ENCODE data around the gene C22orf15. TPM values are rescaled to one million over a fixed set of nuclear protein-coding genes. Genes with fewer than 3 reads are reported as not detected.

Gene C22orf15, protein sequence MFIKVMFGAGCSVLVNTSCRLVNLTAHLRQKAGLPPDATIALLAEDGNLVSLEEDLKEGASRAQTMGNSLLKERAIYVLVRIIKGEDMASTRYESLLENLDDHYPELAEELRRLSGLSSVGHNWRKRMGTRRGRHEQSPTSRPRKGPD
- not detected for total RNA-seq
- not detected for polyA plus RNA-seq

DNA sequence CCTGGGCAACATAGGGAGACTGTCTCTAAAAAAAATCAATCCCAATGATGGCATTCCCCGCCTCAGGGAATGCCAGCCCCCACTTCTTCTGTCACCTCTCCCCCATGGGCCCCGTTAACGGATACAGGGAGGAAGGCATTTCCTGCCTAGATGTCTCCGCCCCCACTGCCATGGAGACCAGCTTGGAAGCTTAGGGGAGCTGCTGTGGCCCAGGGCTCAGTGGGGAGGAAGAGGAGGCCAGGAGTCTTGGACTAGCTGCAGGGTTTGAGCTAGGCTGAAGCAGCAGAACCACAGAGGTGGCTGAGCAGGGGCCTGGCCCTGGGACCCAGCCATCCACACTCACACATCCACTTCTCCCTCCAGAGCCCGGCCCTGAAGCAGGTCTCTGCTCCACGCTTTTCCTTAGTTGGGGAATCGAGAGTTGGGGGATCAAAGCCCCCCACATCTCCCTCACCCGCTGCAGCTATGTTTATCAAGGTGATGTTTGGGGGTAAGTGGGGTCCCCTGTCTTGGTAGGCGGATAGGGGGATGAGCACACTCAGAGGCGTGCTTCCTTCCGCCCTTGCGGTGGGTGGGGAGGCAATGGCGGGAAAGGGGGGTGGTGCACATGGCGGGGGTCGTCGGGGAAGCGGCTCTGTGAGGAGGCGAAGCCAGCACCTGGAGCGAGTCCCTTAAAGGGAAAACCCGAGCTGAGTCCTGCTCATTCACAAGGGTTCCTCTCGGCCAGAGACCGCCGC is at the start of gene C22orf15:
TSS of gene C22orf15 (plus strand) at position 149 of the 737 bp plus-strand sequence. CDS start at position 466, 317 bp downstream.
- DNase-seq: no peak
- H3K9me3 ChIP-seq: no peaks in the 10 kb centered on the region
- no peak within 1 kb of the TSS for H3K4me3 ChIP-seq
- WGBS, 2 donors: 71 to 75% methylated on average over 22 to 23 of the region's 23 CpGs
- peaks cover 0 to 9% (median 0%) of the 10 kb centered on the region in 3 donors for H3K4me1 ChIP-seq
- intact Hi-C loops (cut with DNase I): no loop called here
- H3K36me3 ChIP-seq: no peaks in the 10 kb centered on the region
- TF ChIP-seq, protein P1, sequence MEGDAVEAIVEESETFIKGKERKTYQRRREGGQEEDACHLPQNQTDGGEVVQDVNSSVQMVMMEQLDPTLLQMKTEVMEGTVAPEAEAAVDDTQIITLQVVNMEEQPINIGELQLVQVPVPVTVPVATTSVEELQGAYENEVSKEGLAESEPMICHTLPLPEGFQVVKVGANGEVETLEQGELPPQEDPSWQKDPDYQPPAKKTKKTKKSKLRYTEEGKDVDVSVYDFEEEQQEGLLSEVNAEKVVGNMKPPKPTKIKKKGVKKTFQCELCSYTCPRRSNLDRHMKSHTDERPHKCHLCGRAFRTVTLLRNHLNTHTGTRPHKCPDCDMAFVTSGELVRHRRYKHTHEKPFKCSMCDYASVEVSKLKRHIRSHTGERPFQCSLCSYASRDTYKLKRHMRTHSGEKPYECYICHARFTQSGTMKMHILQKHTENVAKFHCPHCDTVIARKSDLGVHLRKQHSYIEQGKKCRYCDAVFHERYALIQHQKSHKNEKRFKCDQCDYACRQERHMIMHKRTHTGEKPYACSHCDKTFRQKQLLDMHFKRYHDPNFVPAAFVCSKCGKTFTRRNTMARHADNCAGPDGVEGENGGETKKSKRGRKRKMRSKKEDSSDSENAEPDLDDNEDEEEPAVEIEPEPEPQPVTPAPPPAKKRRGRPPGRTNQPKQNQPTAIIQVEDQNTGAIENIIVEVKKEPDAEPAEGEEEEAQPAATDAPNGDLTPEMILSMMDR (IDR thresholded peaks at IDR 0.05): no peak
- no peak for FAIRE-seq
- H3K27me3 ChIP-seq: no peaks in the 10 kb centered on the region
- no peak for ATAC-seq
- no peak within 1 kb of the TSS for H3K27ac ChIP-seq

DNA sequence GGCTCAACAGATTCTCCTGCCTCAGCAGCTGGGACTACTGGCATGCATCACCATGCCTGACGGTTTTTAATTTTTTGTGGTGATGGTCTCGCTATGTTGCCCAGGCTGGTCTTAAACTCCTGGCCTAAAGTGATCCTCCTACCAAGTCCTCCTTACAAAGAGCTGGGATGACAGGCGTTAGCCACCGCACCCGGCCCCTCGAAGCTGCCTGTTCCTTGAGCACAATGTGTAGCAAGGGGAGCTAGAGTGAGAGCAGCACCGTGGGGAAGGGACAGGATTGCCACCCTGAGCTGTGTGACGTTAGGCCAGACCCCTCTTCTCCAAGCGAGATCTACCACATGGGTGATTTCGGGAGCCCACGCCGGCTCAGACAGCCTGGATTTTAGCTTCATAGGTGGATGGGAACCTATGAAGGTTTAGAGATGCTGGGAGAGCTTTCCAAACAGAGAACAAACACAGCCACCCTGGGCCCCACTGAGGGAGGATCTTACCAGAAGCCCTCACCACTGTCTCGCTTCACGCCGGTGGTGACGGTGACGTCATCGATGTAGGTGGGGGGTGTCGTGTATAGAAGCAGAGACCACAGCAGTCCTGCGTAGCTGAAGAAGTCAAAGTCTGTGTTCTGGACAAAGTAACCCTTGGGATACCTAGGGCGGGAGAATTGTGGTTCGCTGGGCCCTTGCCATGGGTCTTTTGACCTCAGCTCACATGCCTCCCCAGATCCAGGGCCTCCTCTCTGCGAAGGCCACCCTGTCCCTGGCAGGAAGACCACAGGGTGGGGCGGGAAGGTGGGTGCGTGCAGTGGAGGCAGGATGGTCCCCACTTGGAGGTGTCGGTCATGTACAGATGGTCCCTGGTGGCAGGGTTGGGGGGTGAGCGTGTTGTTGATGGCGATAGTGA is 48.8 kb upstream of the C22orf15 start:
- H3K36me3 ChIP-seq: peaks cover under 1 to 18% (median 2%) of the 10 kb centered on the region in 3 donors
- intact Hi-C loops (cut with DNase I): no loop called here
- H3K9me3 ChIP-seq: no peaks in the 10 kb centered on the region
- ATAC-seq: no peak
- TF ChIP-seq, protein P1 (IDR thresholded peaks at IDR 0.05): no peak
- H3K27ac ChIP-seq: no peak overlapping the region
- FAIRE-seq: no peak
- WGBS, 2 donors: 90 to 96% methylated on average over 28 of the region's 28 CpGs
- H3K4me3 ChIP-seq: no peak overlapping the region
- no peaks in the 10 kb centered on the region for H3K27me3 ChIP-seq
- H3K4me1 ChIP-seq: peaks cover 0 to 8% (median 0%) of the 10 kb centered on the region in 3 donors
- peak in 2 of 6 donors; percentile 41 to 44 for DNase-seq

DNA sequence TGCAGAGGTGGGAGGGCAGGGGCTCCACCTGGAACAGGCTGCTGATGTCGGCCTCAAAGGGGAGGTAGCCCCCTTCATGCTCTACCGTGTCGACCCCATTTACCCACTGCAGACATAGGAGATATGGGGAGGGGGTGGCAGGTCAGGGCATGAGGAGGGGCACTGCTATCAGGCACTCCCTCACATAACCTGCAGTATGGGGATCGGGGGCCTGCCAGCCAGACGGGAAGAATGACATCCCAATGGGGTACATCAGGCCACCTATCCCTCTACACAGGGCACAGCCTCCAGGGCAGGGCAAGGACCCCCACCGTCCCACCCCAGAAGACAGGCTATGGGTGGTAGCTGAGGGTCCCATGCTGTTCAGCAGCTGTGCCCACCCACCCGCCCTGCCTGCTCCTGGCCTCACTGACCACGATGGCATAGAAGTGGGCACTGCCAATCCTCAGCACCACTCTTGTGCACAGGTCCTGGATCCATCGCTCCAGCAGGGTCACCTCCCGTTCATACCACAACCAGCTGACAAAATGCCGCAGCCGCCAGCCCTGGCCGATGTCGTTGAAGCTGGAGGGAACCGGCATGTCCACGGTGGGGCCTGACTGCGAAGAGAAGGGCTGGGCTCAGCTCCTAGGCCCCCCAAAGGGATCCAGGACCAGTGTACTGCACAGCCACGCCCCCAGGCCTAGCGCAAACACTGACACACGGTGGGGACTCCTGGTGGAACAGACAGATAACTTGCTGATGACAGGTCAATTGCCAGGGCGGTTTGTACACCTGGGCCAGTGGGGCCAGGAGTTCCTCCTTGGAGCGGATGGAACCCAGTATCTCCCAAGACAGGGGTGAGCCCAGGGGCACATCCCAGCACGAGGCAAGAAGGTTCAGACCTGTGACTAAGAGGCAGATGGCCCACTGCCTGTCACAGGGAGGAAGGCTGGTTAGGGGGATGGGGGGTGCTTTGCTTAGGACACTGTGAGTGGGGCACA is 47.9 kb upstream of the C22orf15 start:
- TF ChIP-seq, protein P1 (IDR thresholded peaks at IDR 0.05): no peak
- Histone ChIP-seq H3K4me1 (peaks cover 0 to 8% (median 0%) of the 10 kb centered on the region in 3 donors), H3K4me3 (no peak overlapping the region), H3K27ac (no peak overlapping the region), H3K9me3 (no peaks in the 10 kb centered on the region), H3K36me3 (peaks cover 0 to 12% (median 0%) of the 10 kb centered on the region in 3 donors), H3K27me3 (no peaks in the 10 kb centered on the region)
- WGBS, 2 donors: 86 to 89% methylated on average over 23 of the region's 23 CpGs
- ATAC-seq (no peak), FAIRE-seq (no peak), DNase-seq (peak in 2 of 6 donors; percentile 46 to 64)
- intact Hi-C loops (cut with DNase I): no loop called here

DNA sequence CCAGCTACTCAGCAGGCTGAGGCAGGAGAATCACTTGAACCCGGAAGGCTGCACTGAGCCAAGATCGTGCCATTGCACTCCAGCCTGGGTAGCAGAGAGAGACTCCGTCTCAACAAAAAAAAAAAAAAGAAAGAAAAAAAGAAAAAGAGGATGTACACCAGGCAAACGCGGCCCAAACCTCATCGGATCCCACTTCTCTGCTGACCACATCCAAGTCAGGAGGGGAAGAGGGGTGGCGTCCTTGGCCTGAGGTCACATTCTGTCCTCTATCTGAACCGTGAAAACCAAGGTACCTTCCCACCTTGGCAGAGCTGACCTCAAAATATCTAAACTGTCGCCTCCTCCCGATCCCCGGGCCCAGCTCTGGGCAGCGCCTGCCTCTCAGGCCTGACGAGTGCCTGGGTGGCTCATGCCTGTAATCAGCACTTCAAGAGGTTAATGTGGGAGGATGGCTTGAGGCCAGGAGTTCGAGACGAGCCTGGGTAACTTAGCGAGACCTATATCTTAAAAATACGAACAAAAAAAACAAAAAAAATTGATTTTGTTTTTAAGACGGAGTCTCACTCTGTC is 46.9 kb upstream of the C22orf15 start:
- intact Hi-C loops (cut with DNase I): no loop called here
- Histone ChIP-seq H3K9me3 (no peaks in the 10 kb centered on the region), H3K4me1 (peaks cover 0 to 8% (median 0%) of the 10 kb centered on the region in 3 donors), H3K4me3 (peak overlapping the region in 2 of 4 donors; percentile 76 to 96), H3K27me3 (no peaks in the 10 kb centered on the region), H3K27ac (no peak overlapping the region), H3K36me3 (peaks cover 0 to 8% (median 0%) of the 10 kb centered on the region in 3 donors)
- 72 to 74% methylated on average over 18 of the region's 18 CpGs for WGBS, 2 donors
- peak in 2 of 6 donors; percentile 16 to 46 for DNase-seq
- TF ChIP-seq, protein P1 (IDR thresholded peaks at IDR 0.05): no peak
- no peak for ATAC-seq
- no peak for FAIRE-seq
